ENCODE data around the gene SMYD3.

- TF ChIP-seq EZH2 (IDR thresholded peaks at IDR 0.05; ENCODE audit: borderline replicate concordance, low read depth, low read length, severe bottlenecking) = no peak
- TF ChIP-seq, protein P1, sequence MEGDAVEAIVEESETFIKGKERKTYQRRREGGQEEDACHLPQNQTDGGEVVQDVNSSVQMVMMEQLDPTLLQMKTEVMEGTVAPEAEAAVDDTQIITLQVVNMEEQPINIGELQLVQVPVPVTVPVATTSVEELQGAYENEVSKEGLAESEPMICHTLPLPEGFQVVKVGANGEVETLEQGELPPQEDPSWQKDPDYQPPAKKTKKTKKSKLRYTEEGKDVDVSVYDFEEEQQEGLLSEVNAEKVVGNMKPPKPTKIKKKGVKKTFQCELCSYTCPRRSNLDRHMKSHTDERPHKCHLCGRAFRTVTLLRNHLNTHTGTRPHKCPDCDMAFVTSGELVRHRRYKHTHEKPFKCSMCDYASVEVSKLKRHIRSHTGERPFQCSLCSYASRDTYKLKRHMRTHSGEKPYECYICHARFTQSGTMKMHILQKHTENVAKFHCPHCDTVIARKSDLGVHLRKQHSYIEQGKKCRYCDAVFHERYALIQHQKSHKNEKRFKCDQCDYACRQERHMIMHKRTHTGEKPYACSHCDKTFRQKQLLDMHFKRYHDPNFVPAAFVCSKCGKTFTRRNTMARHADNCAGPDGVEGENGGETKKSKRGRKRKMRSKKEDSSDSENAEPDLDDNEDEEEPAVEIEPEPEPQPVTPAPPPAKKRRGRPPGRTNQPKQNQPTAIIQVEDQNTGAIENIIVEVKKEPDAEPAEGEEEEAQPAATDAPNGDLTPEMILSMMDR (IDR thresholded peaks at IDR 0.05; ENCODE audit: borderline replicate concordance, extremely low read depth, low read length, poor library complexity, severe bottlenecking) = no peak
These were observed 585.7 kb downstream of the SMYD3 start for GRCh38 chr1:245921417-245921816.

Data from DND-41 (cell line).